ENCODE data around the gene RUSF1.
"Not testable (repeated sequence)": the region's sequence is repeated elsewhere in the genome, so short reads cannot be mapped to it uniquely, and the experiment has no call there.

RUSF1 gene

GRCh38 chr16:31487071-31487719 lies 21.0 kb downstream of the RUSF1 start:
- DNase-seq (ENCODE audit: low read depth in 2 of 2): no peak

- no peak for DNase-seq (ENCODE audit: low read depth in 2 of 2)
Observed at GRCh38 chr16:31486045-31486444, 22.1 kb downstream of the RUSF1 start.

GRCh38 chr16:31485571-31485970 lies 22.6 kb downstream of the RUSF1 start:
- DNase-seq (ENCODE audit: low read depth in 2 of 2): no peak

GRCh38 chr16:31484491-31485171 lies 23.6 kb downstream of the RUSF1 start:
- DNase-seq (ENCODE audit: low read depth in 2 of 2): no peak

GRCh38 chr16:31484048-31484447 lies 24.1 kb downstream of the RUSF1 start:
- not testable (repeated sequence) for DNase-seq (ENCODE audit: low read depth in 2 of 2)

- DNase-seq (ENCODE audit: low read depth in 2 of 2): no peak
Observed at GRCh38 chr16:31483081-31483480, 25.1 kb downstream of the RUSF1 start, which contains the start of gene SLC5A2. TSS of gene SLC5A2 (plus strand) at chr16:31483123. CDS start at chr16:31483137, 14 bp downstream.

GRCh38 chr16:31480851-31481536 lies 27.2 kb downstream of the RUSF1 start:
- DNase-seq (ENCODE audit: low read depth in 2 of 2): no peak

- no peak for DNase-seq (ENCODE audit: low read depth in 2 of 2)
Observed at GRCh38 chr16:31479751-31480150, 28.4 kb downstream of the RUSF1 start.

GRCh38 chr16:31478956-31479355 lies 29.2 kb downstream of the RUSF1 start:
- DNase-seq (ENCODE audit: low read depth in 2 of 2): no peak

- no peak for DNase-seq (ENCODE audit: low read depth in 2 of 2)
Observed at GRCh38 chr16:31477220-31478216, 30.7 kb downstream of the RUSF1 start.

GRCh38 chr16:31476303-31477219 lies 31.6 kb downstream of the RUSF1 start:
- peak; percentile 77 to 88 for DNase-seq (ENCODE audit: low read depth in 2 of 2)

- DNase-seq (ENCODE audit: low read depth in 2 of 2): no peak
Observed at GRCh38 chr16:31475946-31476302, 32.3 kb downstream of the RUSF1 start.

- no peak for DNase-seq (ENCODE audit: low read depth in 2 of 2)
Observed at GRCh38 chr16:31474773-31475738, 33.1 kb downstream of the RUSF1 start.

- no peak for DNase-seq (ENCODE audit: low read depth in 2 of 2)
Observed at GRCh38 chr16:31474173-31474714, 33.9 kb downstream of the RUSF1 start.

- DNase-seq (ENCODE audit: low read depth in 2 of 2): no peak
Observed at GRCh38 chr16:31473264-31473984, 34.8 kb downstream of the RUSF1 start.

- no peak for DNase-seq (ENCODE audit: low read depth in 2 of 2)
Observed at GRCh38 chr16:31472709-31473203, 35.4 kb downstream of the RUSF1 start.

- DNase-seq (ENCODE audit: low read depth in 2 of 2): no peak
Observed at GRCh38 chr16:31471875-31472708, 36.1 kb downstream of the RUSF1 start, which contains the start of gene TGFB1I1. TSS of gene TGFB1I1 (plus strand) at chr16:31472152. CDS start at chr16:31472189, 37 bp downstream.
